ENCODE data around the gene PRUNE2.
A peak's percentile ranks its signal among the peaks of the same experiment; 100 is the strongest.

Gene PRUNE2

GRCh38 chr9:76812591-76812990 is 93.3 kb downstream of the PRUNE2 start:
- no peak for TF ChIP-seq CTCF (IDR thresholded peaks at IDR 0.05; ENCODE audit: low read depth, low read length)
- no peak overlapping the region for H3K4me3 ChIP-seq (replicated peaks in 1 of 2; ENCODE audit: low read depth in 2 of 2, low read length in 2 of 2)
- no peak for DNase-seq (ENCODE audit: low read depth in 2 of 2)

GRCh38 chr9:76810377-76810957 is 95.4 kb downstream of the PRUNE2 start:
- H3K4me3 ChIP-seq (replicated peaks in 1 of 2; ENCODE audit: low read depth in 2 of 2, low read length in 2 of 2) = no peak overlapping the region
- TF ChIP-seq CTCF (IDR thresholded peaks at IDR 0.05; ENCODE audit: low read depth, low read length) = peak; percentile 74
- peak; percentile 81 to 84 for DNase-seq (ENCODE audit: low read depth in 2 of 2)

GRCh38 chr9:76808636-76809035 is 97.3 kb downstream of the PRUNE2 start:
- TF ChIP-seq CTCF (IDR thresholded peaks at IDR 0.05; ENCODE audit: low read depth, low read length) = no peak
- H3K4me3 ChIP-seq (replicated peaks in 1 of 2; ENCODE audit: low read depth in 2 of 2, low read length in 2 of 2) = no peak overlapping the region
- DNase-seq (ENCODE audit: low read depth in 2 of 2) = peak in 1 of 2 donors; percentile 14

- TF ChIP-seq CTCF (IDR thresholded peaks at IDR 0.05; ENCODE audit: low read depth, low read length) = no peak
- no peak overlapping the region for H3K4me3 ChIP-seq (replicated peaks in 1 of 2; ENCODE audit: low read depth in 2 of 2, low read length in 2 of 2)
- DNase-seq (ENCODE audit: low read depth in 2 of 2) = no peak
These were observed 102.2 kb downstream of the PRUNE2 start for GRCh38 chr9:76803762-76804161.

GRCh38 chr9:76803083-76803482 is 102.8 kb downstream of the PRUNE2 start:
- no peak for TF ChIP-seq CTCF (IDR thresholded peaks at IDR 0.05; ENCODE audit: low read depth, low read length)
- H3K4me3 ChIP-seq (replicated peaks in 1 of 2; ENCODE audit: low read depth in 2 of 2, low read length in 2 of 2) = no peak overlapping the region
- no peak for DNase-seq (ENCODE audit: low read depth in 2 of 2)

GRCh38 chr9:76800901-76801300 is 105.0 kb downstream of the PRUNE2 start:
- DNase-seq (ENCODE audit: low read depth in 2 of 2) = no peak
- no peak for TF ChIP-seq CTCF (IDR thresholded peaks at IDR 0.05; ENCODE audit: low read depth, low read length)
- no peak overlapping the region for H3K4me3 ChIP-seq (replicated peaks in 1 of 2; ENCODE audit: low read depth in 2 of 2, low read length in 2 of 2)

GRCh38 chr9:76799473-76799872 is 106.4 kb downstream of the PRUNE2 start:
- no peak overlapping the region for H3K4me3 ChIP-seq (replicated peaks in 1 of 2; ENCODE audit: low read depth in 2 of 2, low read length in 2 of 2)
- no peak for TF ChIP-seq CTCF (IDR thresholded peaks at IDR 0.05; ENCODE audit: low read depth, low read length)
- DNase-seq (ENCODE audit: low read depth in 2 of 2) = no peak

Measured in cardiac fibroblast (primary cell).